Spinal cord (tissue), 10 donors: ENCODE results near the gene DGUOK. TPM values are rescaled to one million over a fixed set of nuclear protein-coding genes. Genes with fewer than 3 reads are reported as not detected.
"Not testable (repeated sequence)": the region's sequence is repeated elsewhere in the genome, so short reads cannot be mapped to it uniquely, and the experiment has no call there.

Experiments used
- DNase-seq, 6 donors: peaks; one replicate each; pipeline versions ENCODE4 v3.0.0 to v3.0.0-alpha.2; 2013 to 2015; ENCODE audit warnings: low spot score in 6 of 6, low read depth in 4 of 6
- H3K27ac ChIP-seq: one replicate; pipeline ENCODE4 v1.5.1; 2013; ENCODE audit warnings: low read depth, low read length, control low read depth
- H3K27me3 ChIP-seq: one replicate; pipeline ENCODE4 v1.6.1; 2013; ENCODE audit warnings: low read length; ENCODE audit not compliant: control insufficient read depth, insufficient read depth
- H3K36me3 ChIP-seq: one replicate; pipeline ENCODE4 v1.6.1; 2013; ENCODE audit warnings: low read length; ENCODE audit not compliant: control insufficient read depth, insufficient read depth
- H3K4me1 ChIP-seq: one replicate; pipeline ENCODE4 v1.6.1; 2013; ENCODE audit warnings: low read length; ENCODE audit not compliant: control insufficient read depth, insufficient read depth
- H3K4me3 ChIP-seq: one replicate; pipeline ENCODE4 v1.5.1; 2013; ENCODE audit warnings: low read depth, low read length, control low read depth
- H3K9me3 ChIP-seq: one replicate; pipeline ENCODE4 v1.6.1; 2013; ENCODE audit warnings: low read length; ENCODE audit not compliant: control insufficient read depth, insufficient read depth
- WGBS: methylation state at CpG from one replicate; pipeline ENCODE4 v1.1.5; 2013; ENCODE audit warnings: missing lambda C conversion rate; ENCODE audit not compliant: insufficient coverage; 5-methylcytosine and 5-hydroxymethylcytosine counted together
- polyA plus RNA-seq, 2 donors: library from polyadenylated mRNA; unstranded; fragments of 120-200 nt; gene quantifications; one replicate each; pipeline ENCODE4 v1.2.1, GENCODE V29; 2013; ENCODE audit not compliant: insufficient read length in 2 of 2
- total RNA-seq, 2 donors: library from RNA; depleted of rRNA in 1 of 2; stranded (reverse); fragments of 120-200 nt in 1 of 2; fragments of >200 nt in 1 of 2; gene quantifications; one replicate each; pipeline versions ENCODE4 v1.2.3 to v1.2.4, GENCODE V29; 2013 to 2014
- donor health status: healthy.

DGUOK gene
- total and polyA plus RNA-seq, 4 donors: 30.5 to 89.0 (median 75.2) TPM

- 15% methylated on average over 3 of the region's 4 CpGs for WGBS
- no peak overlapping the region for H3K27ac ChIP-seq
- H3K4me1 ChIP-seq: peaks cover 8% of the 10 kb centered on the region
- no peaks in the 10 kb centered on the region for H3K9me3 ChIP-seq
- no peak for DNase-seq
- no peak overlapping the region for H3K4me3 ChIP-seq
- H3K36me3 ChIP-seq: no peaks in the 10 kb centered on the region
- no peaks in the 10 kb centered on the region for H3K27me3 ChIP-seq
These were observed 29.5 kb upstream of the DGUOK start for GRCh38 chr2:73897240-73897583.

GRCh38 chr2:73897934-73898333 is 28.7 kb upstream of the DGUOK start:
- Histone ChIP-seq H3K36me3 (no peaks in the 10 kb centered on the region), H3K4me3 (no peak overlapping the region), H3K4me1 (peaks cover 8% of the 10 kb centered on the region), H3K9me3 (no peaks in the 10 kb centered on the region), H3K27ac (no peak overlapping the region), H3K27me3 (no peaks in the 10 kb centered on the region)
- WGBS: 93% methylated on average over 2 of the region's 6 CpGs
- DNase-seq: no peak

- Histone ChIP-seq H3K9me3 (no peaks in the 10 kb centered on the region), H3K36me3 (no peaks in the 10 kb centered on the region), H3K27ac (no peak overlapping the region), H3K4me1 (peaks cover 8% of the 10 kb centered on the region), H3K4me3 (no peak overlapping the region), H3K27me3 (no peaks in the 10 kb centered on the region)
- no peak for DNase-seq
- WGBS: 81% methylated on average over 6 of the region's 8 CpGs
These were observed 26.8 kb upstream of the DGUOK start for GRCh38 chr2:73899801-73900336.

GRCh38 chr2:73901143-73901542 is 25.5 kb upstream of the DGUOK start:
- no peaks in the 10 kb centered on the region for H3K36me3 ChIP-seq
- no peaks in the 10 kb centered on the region for H3K27me3 ChIP-seq
- no peak overlapping the region for H3K4me3 ChIP-seq
- no peaks in the 10 kb centered on the region for H3K9me3 ChIP-seq
- H3K27ac ChIP-seq: no peak overlapping the region
- no peak for DNase-seq
- WGBS: 96% methylated on average over 7 of the region's 10 CpGs
- H3K4me1 ChIP-seq: peaks cover 8% of the 10 kb centered on the region

- no peak overlapping the region for H3K4me3 ChIP-seq
- no peaks in the 10 kb centered on the region for H3K36me3 ChIP-seq
- peaks cover 2% of the 10 kb centered on the region for H3K4me1 ChIP-seq
- H3K27ac ChIP-seq: no peak overlapping the region
- WGBS: 71% methylated on average over 2 of the region's 4 CpGs
- no peaks in the 10 kb centered on the region for H3K27me3 ChIP-seq
- DNase-seq: no peak
- no peaks in the 10 kb centered on the region for H3K9me3 ChIP-seq
These were observed 24.4 kb upstream of the DGUOK start for GRCh38 chr2:73902284-73902683.

- WGBS: 80% methylated on average over 1 of the region's 4 CpGs
- no peak overlapping the region for H3K27ac ChIP-seq
These were observed 23.4 kb upstream of the DGUOK start for GRCh38 chr2:73903313-73903712.

GRCh38 chr2:73903949-73904613 is 22.6 kb upstream of the DGUOK start:
- H3K9me3 ChIP-seq, H3K27me3 ChIP-seq, H3K4me3 ChIP-seq, H3K36me3 ChIP-seq, DNase-seq, H3K4me1 ChIP-seq, H3K27ac ChIP-seq: not testable (repeated sequence)
- 100% methylated on average over 1 of the region's 5 CpGs for WGBS

More at GRCh38 chr2:73903313-73903712, 23.4 kb upstream of the DGUOK start:
- H3K36me3 ChIP-seq: no peaks in the 10 kb centered on the region
- no peak for DNase-seq
- H3K27me3 ChIP-seq: no peaks in the 10 kb centered on the region
- no peaks in the 10 kb centered on the region for H3K9me3 ChIP-seq
- H3K4me3 ChIP-seq: no peak overlapping the region
- no peaks in the 10 kb centered on the region for H3K4me1 ChIP-seq

GRCh38 chr2:73904952-73905351 is 21.7 kb upstream of the DGUOK start:
- no CpG with 5 or more reads among the region's 1 CpG for WGBS
- no peak for DNase-seq
- H3K4me1 ChIP-seq: no peaks in the 10 kb centered on the region
- H3K27me3 ChIP-seq: no peaks in the 10 kb centered on the region
- H3K9me3 ChIP-seq: no peaks in the 10 kb centered on the region
- no peaks in the 10 kb centered on the region for H3K36me3 ChIP-seq
- no peak overlapping the region for H3K4me3 ChIP-seq
- H3K27ac ChIP-seq: no peak overlapping the region

GRCh38 chr2:73906847-73907505 is 19.7 kb upstream of the DGUOK start:
- WGBS: 89% methylated on average over 3 of the region's 5 CpGs
- Histone ChIP-seq H3K27ac (no peak overlapping the region), H3K36me3 (no peaks in the 10 kb centered on the region)

More at GRCh38 chr2:73906847-73907505, 19.7 kb upstream of the DGUOK start:
- no peak for DNase-seq
- Histone ChIP-seq H3K27me3 (no peaks in the 10 kb centered on the region), H3K4me3 (no peak overlapping the region), H3K4me1 (no peaks in the 10 kb centered on the region), H3K9me3 (no peaks in the 10 kb centered on the region)
